ENCODE data around the gene HOXC4. TPM values are rescaled to one million over a fixed set of nuclear protein-coding genes. Genes with fewer than 3 reads are reported as not detected.

The HOXC4 gene
- total and polyA plus RNA-seq, 4 donors = 0.18 to 0.86 (median 0.51) TPM

DNA sequence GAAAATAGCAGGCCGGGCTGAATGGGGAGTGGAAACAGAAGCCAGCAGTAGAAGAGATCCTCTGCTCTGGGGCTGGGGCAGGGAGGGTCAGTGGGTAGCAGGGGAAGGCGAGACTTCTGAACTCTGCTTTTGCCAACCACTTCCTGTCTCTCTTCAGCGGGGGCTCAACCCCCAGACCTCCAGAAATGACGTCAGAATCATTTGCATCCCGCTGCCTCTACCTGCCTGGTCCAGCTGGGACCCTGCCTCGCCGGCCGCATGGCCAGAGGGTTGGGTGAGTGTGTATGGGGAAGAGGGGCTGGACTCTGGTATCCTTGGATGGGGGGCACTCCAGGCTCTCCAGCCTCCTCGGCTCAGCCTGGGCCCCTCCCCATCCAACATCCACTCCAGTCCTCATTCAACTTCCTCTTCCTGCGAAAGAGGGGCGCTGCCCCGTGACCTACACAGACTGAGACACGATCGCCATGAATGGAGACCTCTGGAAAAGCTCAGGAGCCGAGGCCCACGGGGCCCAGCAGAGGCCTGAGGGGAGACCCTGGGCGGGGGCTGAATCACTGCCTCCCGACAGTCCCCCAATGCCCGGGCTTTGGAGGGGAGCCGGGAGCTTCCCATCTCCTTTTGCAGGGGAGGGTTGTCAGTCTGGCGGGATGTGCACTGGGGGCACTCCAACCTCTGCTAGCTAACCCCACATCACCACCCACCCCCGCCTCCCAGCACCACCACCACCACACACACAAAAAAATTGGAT, 458 bp upstream of the HOXC4 start:
- TF ChIP-seq, protein P1, sequence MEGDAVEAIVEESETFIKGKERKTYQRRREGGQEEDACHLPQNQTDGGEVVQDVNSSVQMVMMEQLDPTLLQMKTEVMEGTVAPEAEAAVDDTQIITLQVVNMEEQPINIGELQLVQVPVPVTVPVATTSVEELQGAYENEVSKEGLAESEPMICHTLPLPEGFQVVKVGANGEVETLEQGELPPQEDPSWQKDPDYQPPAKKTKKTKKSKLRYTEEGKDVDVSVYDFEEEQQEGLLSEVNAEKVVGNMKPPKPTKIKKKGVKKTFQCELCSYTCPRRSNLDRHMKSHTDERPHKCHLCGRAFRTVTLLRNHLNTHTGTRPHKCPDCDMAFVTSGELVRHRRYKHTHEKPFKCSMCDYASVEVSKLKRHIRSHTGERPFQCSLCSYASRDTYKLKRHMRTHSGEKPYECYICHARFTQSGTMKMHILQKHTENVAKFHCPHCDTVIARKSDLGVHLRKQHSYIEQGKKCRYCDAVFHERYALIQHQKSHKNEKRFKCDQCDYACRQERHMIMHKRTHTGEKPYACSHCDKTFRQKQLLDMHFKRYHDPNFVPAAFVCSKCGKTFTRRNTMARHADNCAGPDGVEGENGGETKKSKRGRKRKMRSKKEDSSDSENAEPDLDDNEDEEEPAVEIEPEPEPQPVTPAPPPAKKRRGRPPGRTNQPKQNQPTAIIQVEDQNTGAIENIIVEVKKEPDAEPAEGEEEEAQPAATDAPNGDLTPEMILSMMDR (IDR thresholded peaks at IDR 0.05; ENCODE audit: control extremely low read depth, extremely low read depth) = no peak
- H3K36me3 ChIP-seq (ENCODE audit: control insufficient read depth in 4 of 4, insufficient read depth in 4 of 4, low read length in 4 of 4) = no peaks in the 10 kb centered on the region
- peaks cover 7 to 88% (median 72%) of the 10 kb centered on the region in 3 donors for H3K27me3 ChIP-seq (ENCODE audit: control insufficient read depth in 3 of 3, insufficient read depth in 3 of 3, low read length in 2 of 3)
- no peak for ATAC-seq (ENCODE audit: insufficient read depth, low FRiP score)
- peak overlapping the region; percentile 11 for H3K9ac ChIP-seq (ENCODE audit: insufficient read depth in 1 of 2, low read length in 2 of 2)
- no peak overlapping the region for H3K27ac ChIP-seq (ENCODE audit: low read depth in 1 of 2, low read length in 1 of 2)
- H3K9me3 ChIP-seq (ENCODE audit: control insufficient read depth in 4 of 4, insufficient read depth in 3 of 4, low read length in 3 of 4) = peaks cover 0 to 3% (median 0%) of the 10 kb centered on the region in 4 donors
- DNase-seq = peak in 1 of 3 donors; percentile 45
- no peak overlapping the region for H3K4me3 ChIP-seq
- H3K4me1 ChIP-seq (ENCODE audit: control insufficient read depth in 5 of 5, insufficient read depth in 5 of 5, low read length in 5 of 5) = peaks cover 0 to 55% (median 7%) of the 10 kb centered on the region in 5 donors
- WGBS, 2 donors = 2 to 5% methylated on average over 19 to 22 of the region's 22 CpGs

DNA sequence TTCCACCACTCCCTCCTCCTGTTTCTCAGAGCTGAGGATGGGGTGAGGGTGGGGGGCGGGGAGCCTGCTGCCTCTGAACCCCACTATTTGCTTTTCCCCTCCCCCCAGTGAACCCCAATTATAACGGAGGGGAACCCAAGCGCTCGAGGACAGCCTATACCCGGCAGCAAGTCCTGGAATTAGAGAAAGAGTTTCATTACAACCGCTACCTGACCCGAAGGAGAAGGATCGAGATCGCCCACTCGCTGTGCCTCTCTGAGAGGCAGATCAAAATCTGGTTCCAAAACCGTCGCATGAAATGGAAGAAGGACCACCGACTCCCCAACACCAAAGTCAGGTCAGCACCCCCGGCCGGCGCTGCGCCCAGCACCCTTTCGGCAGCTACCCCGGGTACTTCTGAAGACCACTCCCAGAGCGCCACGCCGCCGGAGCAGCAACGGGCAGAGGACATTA, 1.1 kb downstream of the HOXC4 start:
- Histone ChIP-seq H3K36me3 (ENCODE audit: control insufficient read depth in 4 of 4, insufficient read depth in 4 of 4, low read length in 4 of 4) (no peaks in the 10 kb centered on the region), H3K27ac (ENCODE audit: low read depth in 1 of 2, low read length in 1 of 2) (no peak overlapping the region), H3K9me3 (ENCODE audit: control insufficient read depth in 4 of 4, insufficient read depth in 3 of 4, low read length in 3 of 4) (peaks cover 0 to 3% (median 0%) of the 10 kb centered on the region in 4 donors), H3K27me3 (ENCODE audit: control insufficient read depth in 3 of 3, insufficient read depth in 3 of 3, low read length in 2 of 3) (peaks cover 0 to 83% (median 56%) of the 10 kb centered on the region in 3 donors), H3K4me1 (ENCODE audit: control insufficient read depth in 5 of 5, insufficient read depth in 5 of 5, low read length in 5 of 5) (peaks cover 0 to 64% (median 7%) of the 10 kb centered on the region in 5 donors), H3K9ac (ENCODE audit: insufficient read depth in 1 of 2, low read length in 2 of 2) (peak overlapping the region; percentile 28 to 32), H3K4me3 (no peak overlapping the region)
- DNase-seq = peak in 1 of 3 donors; percentile 27
- TF ChIP-seq, protein P1 (IDR thresholded peaks at IDR 0.05; ENCODE audit: control extremely low read depth, extremely low read depth) = no peak
- 16 to 28% methylated on average over 24 of the region's 24 CpGs for WGBS, 2 donors
- ATAC-seq (ENCODE audit: insufficient read depth, low FRiP score) = no peak

DNA sequence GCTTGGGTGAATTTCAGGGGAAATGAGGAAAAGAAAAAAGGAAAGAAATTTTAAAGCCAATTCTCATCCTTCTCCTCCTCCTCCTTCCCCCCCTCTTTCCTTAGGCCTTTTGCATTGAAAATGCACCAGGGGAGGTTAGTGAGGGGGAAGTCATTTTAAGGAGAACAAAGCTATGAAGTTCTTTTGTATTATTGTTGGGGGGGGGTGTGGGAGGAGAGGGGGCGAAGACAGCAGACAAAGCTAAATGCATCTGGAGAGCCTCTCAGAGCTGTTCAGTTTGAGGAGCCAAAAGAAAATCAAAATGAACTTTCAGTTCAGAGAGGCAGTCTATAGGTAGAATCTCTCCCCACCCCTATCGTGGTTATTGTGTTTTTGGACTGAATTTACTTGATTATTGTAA, 1.9 kb downstream of the HOXC4 start:
- H3K9me3 ChIP-seq (ENCODE audit: control insufficient read depth in 4 of 4, insufficient read depth in 3 of 4, low read length in 3 of 4) = peaks cover 0 to 3% (median 0%) of the 10 kb centered on the region in 4 donors
- H3K27ac ChIP-seq (ENCODE audit: low read depth in 1 of 2, low read length in 1 of 2) = no peak overlapping the region
- no peak overlapping the region for H3K4me3 ChIP-seq
- H3K27me3 ChIP-seq (ENCODE audit: control insufficient read depth in 3 of 3, insufficient read depth in 3 of 3, low read length in 2 of 3) = peaks cover 0 to 82% (median 52%) of the 10 kb centered on the region in 3 donors
- no peak overlapping the region for H3K9ac ChIP-seq (ENCODE audit: insufficient read depth in 1 of 2, low read length in 2 of 2)
- WGBS, 2 donors = 50 to 66% methylated on average over 2 of the region's 2 CpGs
- ATAC-seq (ENCODE audit: insufficient read depth, low FRiP score) (no peak), DNase-seq (no peak)
- TF ChIP-seq, protein P1 (IDR thresholded peaks at IDR 0.05; ENCODE audit: control extremely low read depth, extremely low read depth) = no peak
- H3K4me1 ChIP-seq (ENCODE audit: control insufficient read depth in 5 of 5, insufficient read depth in 5 of 5, low read length in 5 of 5) = peaks cover 0 to 58% (median 7%) of the 10 kb centered on the region in 5 donors
- no peaks in the 10 kb centered on the region for H3K36me3 ChIP-seq (ENCODE audit: control insufficient read depth in 4 of 4, insufficient read depth in 4 of 4, low read length in 4 of 4)
